H1 (cell line): Measurements from ENCODE around the gene PHACTR1. TPM values are rescaled to one million over a fixed set of nuclear protein-coding genes. Genes with fewer than 3 reads are reported as not detected.

Experiments
- CTCF ChIA-PET: fragments of 300-600 bp; sonication (Branson Sonifier 250); formaldehyde crosslinking; loops from one replicate; lab custom pipeline; 2021; ENCODE audit not compliant: partially characterized antibody; lab: Charles Lee
- POLR2A ChIA-PET: fragments of 300-600 bp; sonication (Branson Sonifier 250); formaldehyde crosslinking; loops from one replicate; lab custom pipeline; 2021; ENCODE audit warnings: inconsistent platforms; ENCODE audit not compliant: partially characterized antibody; lab: Charles Lee
- DNase-seq, 2 experiments: peaks; one replicate each; pipeline versions ENCODE4 v3.0.0 to v3.0.0-alpha.2; 2010 to 2022; ENCODE audit warnings: low spot score in 2 of 2, low read depth in 1 of 2, mixed read lengths in 1 of 2
- FAIRE-seq: peaks from 2 replicates; lab custom pipeline; 2011; peaks lifted over from hg19 to GRCh38; lab: Jason Lieb, UNC
- H2AFZ ChIP-seq: 2 replicates; pipeline ENCODE4 v1.8.1; 2012; ENCODE audit warnings: low read length, inconsistent platforms
- H2AK5ac ChIP-seq: 2 replicates; pipeline ENCODE4 v1.6.1; 2013; ENCODE audit warnings: low read depth, low read length
- H2BK120ac ChIP-seq: replicated peaks from 2 replicates; pipeline ENCODE3; 2013; ENCODE audit warnings: low read depth, low read length, inconsistent platforms
- H2BK12ac ChIP-seq: 2 replicates; pipeline ENCODE4 v1.6.1; 2013; ENCODE audit warnings: low read depth, low read length
- H2BK15ac ChIP-seq: 2 replicates; pipeline ENCODE4 v1.6.1; 2013; ENCODE audit warnings: low read length
- H2BK20ac ChIP-seq: 2 replicates; pipeline ENCODE4 v1.6.1; 2013; ENCODE audit warnings: low read length
- H2BK5ac ChIP-seq: 2 replicates; pipeline ENCODE4 v1.6.1; 2013; ENCODE audit warnings: low read depth, low read length
- H3K14ac ChIP-seq: 2 replicates; pipeline ENCODE4 v1.6.1; 2013; ENCODE audit warnings: inconsistent platforms; ENCODE audit not compliant: insufficient read length
- H3K18ac ChIP-seq: 2 replicates; pipeline ENCODE4 v1.6.1; 2013; ENCODE audit warnings: low read length; ENCODE audit errors: extremely low read depth
- H3K23ac ChIP-seq: 2 replicates; pipeline ENCODE4 v1.6.1; 2013; ENCODE audit warnings: inconsistent platforms; ENCODE audit not compliant: insufficient read length
- H3K23me2 ChIP-seq: 2 replicates; pipeline ENCODE4 v1.6.1; 2013; ENCODE audit warnings: low read depth, low read length
- H3K27ac ChIP-seq: 2 replicates; pipeline ENCODE4 v1.6.1; 2011; ENCODE audit warnings: low read depth, low read length, inconsistent platforms
- H3K27me3 ChIP-seq, 4 experiments: replicated peaks in 1 of 4; 1 replicate in 1 of 4; 2 replicates in 3 of 4; pipeline versions ENCODE4 v1.6.1 to v1.8.1; 2011 to 2013; ENCODE audit warnings: low read length in 3 of 4, mild to moderate bottlenecking in 3 of 4, inconsistent platforms in 2 of 4, mixed read lengths in 2 of 4, moderate library complexity in 1 of 4; ENCODE audit not compliant: control insufficient read depth in 3 of 4, insufficient read depth in 3 of 4; ENCODE audit errors: extremely low read depth in 1 of 4
- H3K36me3 ChIP-seq, 4 experiments: 2 replicates each; pipeline versions ENCODE4 v1.6.1 to v1.8.1; 2011 to 2013; ENCODE audit warnings: mild to moderate bottlenecking in 4 of 4, low read length in 3 of 4, moderate library complexity in 2 of 4, control low read depth in 1 of 4, inconsistent platforms in 1 of 4; ENCODE audit not compliant: insufficient read depth in 4 of 4, control insufficient read depth in 2 of 4
- H3K4ac ChIP-seq: replicated peaks from 2 replicates; pipeline ENCODE3; 2013; ENCODE audit warnings: low read length, low read depth, mixed read lengths, inconsistent platforms; ENCODE audit not compliant: insufficient read length
- H3K4me1 ChIP-seq, 4 experiments: replicated peaks in 1 of 4; 1 replicate in 1 of 4; 2 replicates in 3 of 4; pipeline versions ENCODE4 v1.6.1 to v1.8.1; 2011 to 2013; ENCODE audit warnings: low read length in 3 of 4, inconsistent platforms in 2 of 4, mixed read lengths in 1 of 4; ENCODE audit not compliant: insufficient read depth in 4 of 4, control insufficient read depth in 3 of 4
- H3K4me2 ChIP-seq, 2 experiments: 2 replicates each; pipeline versions ENCODE4 v1.6.1 to v1.8.1; 2011 to 2013; ENCODE audit warnings: low read depth in 2 of 2, low read length in 2 of 2, control low read depth in 1 of 2, inconsistent platforms in 1 of 2, mild to moderate bottlenecking in 1 of 2; ENCODE audit not compliant: insufficient read depth in 1 of 2
- H3K4me3 ChIP-seq, 4 experiments: fragments of 200-600, 300-600 bp in 1 of 4; sonication (generic), shearing (Covaris generic), sonication (Bioruptor Twin) in 1 of 4; 2 replicates each; pipeline versions ENCODE4 v1.5.1 to v1.8.1; 2011 to 2016; ENCODE audit warnings: low read length in 4 of 4, low read depth in 3 of 4, control low read depth in 2 of 4, inconsistent platforms in 2 of 4, mild to moderate bottlenecking in 2 of 4, mixed read lengths in 1 of 4, moderate library complexity in 1 of 4; ENCODE audit not compliant: insufficient read depth in 2 of 4; ENCODE audit errors: extremely low read depth in 1 of 4
- H3K56ac ChIP-seq: replicated peaks from 2 replicates; pipeline ENCODE3; 2013; ENCODE audit warnings: low read depth, mild to moderate bottlenecking, mixed read lengths, low read length, inconsistent platforms; ENCODE audit not compliant: insufficient read length
- H3K79me1 ChIP-seq: 2 replicates; pipeline ENCODE4 v1.6.1; 2013; ENCODE audit warnings: low read depth, low read length, control low read depth
- H3K79me2 ChIP-seq, 2 experiments: 2 replicates each; pipeline versions ENCODE4 v1.6.1 to v1.8.1; 2012 to 2013; ENCODE audit warnings: low read length in 2 of 2, mild to moderate bottlenecking in 2 of 2, inconsistent platforms in 1 of 2; ENCODE audit not compliant: insufficient read depth in 2 of 2, control insufficient read depth in 1 of 2
- H3K9ac ChIP-seq, 4 experiments: replicated peaks in 1 of 4; 1 replicate in 1 of 4; 2 replicates in 3 of 4; pipeline versions ENCODE4 v1.6.1 to v1.8.1; 2011 to 2013; ENCODE audit warnings: low read depth in 3 of 4, low read length in 3 of 4, control low read depth in 2 of 4, mild to moderate bottlenecking in 2 of 4, moderate library complexity in 2 of 4, inconsistent platforms in 1 of 4; ENCODE audit errors: extremely low read depth in 1 of 4
- H3K9me3 ChIP-seq, 2 experiments: 2 replicates each; pipeline versions ENCODE4 v1.6.1 to v1.8.1; 2012 to 2013; ENCODE audit warnings: mild to moderate bottlenecking in 2 of 2, moderate library complexity in 2 of 2, control low read depth in 1 of 2, inconsistent platforms in 1 of 2, low read depth in 1 of 2, low read length in 1 of 2, mixed read lengths in 1 of 2; ENCODE audit not compliant: insufficient read depth in 2 of 2
- H4K20me1 ChIP-seq, 2 experiments: replicated peaks in 1 of 2; 2 replicates each; pipeline versions ENCODE3 to v1.8.1; 2011 to 2013; ENCODE audit warnings: inconsistent platforms in 2 of 2, low read length in 2 of 2, mild to moderate bottlenecking in 1 of 2; ENCODE audit not compliant: insufficient read depth in 2 of 2, control insufficient read depth in 1 of 2
- H4K5ac ChIP-seq: 2 replicates; pipeline ENCODE4 v1.6.1; 2013; ENCODE audit warnings: low read length, low read depth, mixed read lengths, inconsistent platforms; ENCODE audit not compliant: insufficient read length
- H4K8ac ChIP-seq: 2 replicates; pipeline ENCODE4 v1.8.0; 2013; ENCODE audit warnings: mild to moderate bottlenecking, moderate library complexity, low read length, inconsistent platforms; ENCODE audit not compliant: insufficient read depth; ENCODE audit errors: extremely low read depth
- H4K91ac ChIP-seq: replicated peaks from 2 replicates; pipeline ENCODE3; 2013; ENCODE audit warnings: low read length, mixed read lengths, inconsistent platforms; ENCODE audit not compliant: insufficient read length
- ATF3 ChIP-seq: IDR thresholded peaks from 2 replicates; pipeline ENCODE4 v1.6.1; 2011; ENCODE audit warnings: low read depth, mild to moderate bottlenecking, low read length; ENCODE audit not compliant: insufficient read depth
- BCL11A ChIP-seq, 2 experiments: IDR thresholded peaks; one replicate each; pipeline ENCODE4 v1.6.1; 2011; ENCODE audit warnings: low read depth in 2 of 2, low read length in 2 of 2, mild to moderate bottlenecking in 2 of 2
- BRCA1 ChIP-seq: IDR thresholded peaks from 2 replicates; pipeline ENCODE4 v1.6.1; 2012; ENCODE audit warnings: low read depth, low read length, improper control_type of control experiment
- CEBPB ChIP-seq: IDR thresholded peaks from 2 replicates; pipeline ENCODE4 v1.6.1; 2012; ENCODE audit warnings: low read depth, low read length
- CHD1 ChIP-seq: IDR thresholded peaks from 2 replicates; pipeline ENCODE4 v1.6.1; 2012; ENCODE audit warnings: low read depth, low read length, improper control_type of control experiment
- EGR1 ChIP-seq: IDR thresholded peaks from 2 replicates; pipeline ENCODE4 v1.6.1; 2011; ENCODE audit warnings: low read depth, low read length, borderline replicate concordance
- FOSL1 ChIP-seq: IDR thresholded peaks from 2 replicates; pipeline ENCODE4 v1.6.1; 2011; ENCODE audit warnings: mild to moderate bottlenecking, low read depth, low read length, moderate library complexity; ENCODE audit not compliant: insufficient read depth
- MAFK ChIP-seq: IDR thresholded peaks from 2 replicates; pipeline ENCODE4 v1.6.1; 2012; ENCODE audit warnings: low read depth, mild to moderate bottlenecking, improper control_type of control experiment, low read length
- SIX5 ChIP-seq: IDR thresholded peaks from 2 replicates; pipeline ENCODE4 v1.6.1; 2011; ENCODE audit warnings: mild to moderate bottlenecking, low read depth, low read length
- SP1 ChIP-seq: IDR thresholded peaks from 2 replicates; pipeline ENCODE4 v1.6.1; 2011; ENCODE audit warnings: low read depth, low read length
- SP4 ChIP-seq: IDR thresholded peaks from 2 replicates; pipeline ENCODE4 v1.6.1; 2012; ENCODE audit warnings: low read length, inconsistent platforms
- TEAD4 ChIP-seq: IDR thresholded peaks from 2 replicates; pipeline ENCODE4 v1.6.1; 2012; ENCODE audit warnings: low read depth, low read length, inconsistent platforms, mixed read lengths
- WGBS, 2 experiments: shearing (Covaris generic) in 1 of 2; methylation state at CpG; one replicate each; pipeline versions ENCODE4 v1.1.6 to v1.1.7; 2013 to 2015; ENCODE audit warnings: low lambda C conversion rate in 2 of 2, mixed read lengths in 2 of 2, inconsistent platforms in 1 of 2, low coverage in 1 of 2, missing lambda C conversion rate in 1 of 2; ENCODE audit not compliant: insufficient replicate concordance in 2 of 2, insufficient coverage in 1 of 2, insufficient read length in 1 of 2; ENCODE audit errors: extremely low coverage in 1 of 2, missing lambda C conversion rate in 1 of 2; 5-methylcytosine and 5-hydroxymethylcytosine counted together
- polyA plus RNA-seq, 7 experiments: library from polyadenylated mRNA; depleted of rRNA in 3 of 7; stranded (reverse) in 5 of 7; unstranded in 2 of 7; fragments of >200 nt in 5 of 7; fragments of 200-250 nt in 2 of 7; gene quantifications; 1 replicate in 5 of 7; 2 replicates in 1 of 7; 4 replicates in 1 of 7; pipeline versions ENCODE4 v1.2.1 to v1.2.3, GENCODE V29; 2011 to 2013; ENCODE audit warnings: missing spikeins in 2 of 7, mixed read lengths in 2 of 7
- total RNA-seq: library from RNA; stranded (reverse); fragmentation: NEBNext Ultra II Directional; extraction: Animal tissue kit (Norgen Biotek cat#: 25700); gene quantifications from 2 replicates; pipeline ENCODE4 v1.2.1, GENCODE V29; 2021

PHACTR1 gene
- total and polyA plus RNA-seq, 2 of the 8 experiments (the other 6 are each of a cell fraction or from before 2014, with no cell fraction given): 3.9 to 17.1 TPM

GRCh38 chr6:13302751-13303667 lies 586.4 kb downstream of the PHACTR1 start:
- H3K4me2 ChIP-seq: no peak overlapping the region
- no peak overlapping the region for H2BK15ac ChIP-seq
- no peak overlapping the region for H4K91ac ChIP-seq
- no peak for FAIRE-seq
- H3K36me3 ChIP-seq: peaks cover 13 to 62% (median 53%) of the 10 kb centered on the region in 4 experiments; a peak in 7 of 8 replicates
- H2BK5ac ChIP-seq: no peak overlapping the region
- no peaks in the 10 kb centered on the region for H3K4me1 ChIP-seq
- 0 out of 2 replicates have a peak, but pooled peaks cover 3% of the 10 kb centered on the region for H3K79me1 ChIP-seq
- H3K23ac ChIP-seq: no peak overlapping the region
- H3K18ac ChIP-seq: no peak overlapping the region
- WGBS, 2 experiments: 92% methylated on average over 17 of the region's 17 CpGs; no CpG with 5 or more reads in 1 of the 2 experiments
- no peak overlapping the region for H4K8ac ChIP-seq
- no peak overlapping the region for H3K9ac ChIP-seq
- no peak overlapping the region for H2AK5ac ChIP-seq
- peaks cover 4 to 10% of the 10 kb centered on the region in 2 experiments for H4K20me1 ChIP-seq
- no peaks in the 10 kb centered on the region for H3K23me2 ChIP-seq
- H3K9me3 ChIP-seq: no peaks in the 10 kb centered on the region
- no peak overlapping the region for H2AFZ ChIP-seq
- DNase-seq: peak in 1 of 2 experiments; percentile 11
- ChIA-PET POLR2A (interaction anchor here (1.0 to 2.1 kb wide), 3 partner anchors 9 to 30 kb away, joined by 3 to 6 read pairs (median 6); no protein-coding TSS in a partner anchor), CTCF (interaction anchor here (0.6 to 2.6 kb wide), 5 partner anchors 10 to 391 kb away, joined by 3 to 7 read pairs (median 3); no protein-coding TSS in a partner anchor)
- no peak overlapping the region for H3K4me3 ChIP-seq
- no peak overlapping the region for H3K56ac ChIP-seq
- H4K5ac ChIP-seq: no peak overlapping the region
- H2BK120ac ChIP-seq: no peak overlapping the region
- H3K27me3 ChIP-seq: no peaks in the 10 kb centered on the region
- no peak overlapping the region for H2BK20ac ChIP-seq
- no peak overlapping the region for H2BK12ac ChIP-seq
- H3K4ac ChIP-seq: no peak overlapping the region
- H3K79me2 ChIP-seq: no peaks in the 10 kb centered on the region
- no peak overlapping the region for H3K27ac ChIP-seq
- no peak overlapping the region for H3K14ac ChIP-seq
- no peak for TF ChIP-seq ATF3
- no peak for TF ChIP-seq BRCA1
- no peak for TF ChIP-seq CEBPB
- TF ChIP-seq SP4: no peak
- no peak for TF ChIP-seq CHD1
- no peak for TF ChIP-seq FOSL1
- TF ChIP-seq EGR1: no peak
- no peak for TF ChIP-seq TEAD4
- TF ChIP-seq BCL11A (IDR thresholded peaks at IDR 0.05; ENCODE audit: low read depth in 2 of 2, low read length in 2 of 2): no peak
- no peak for TF ChIP-seq SIX5
- TF ChIP-seq SP1: no peak
- TF ChIP-seq MAFK: no peak
